Astrocyte (in vitro differentiated cells and primary cell): ENCODE results near the gene STMN3. TPM values are rescaled to one million over a fixed set of nuclear protein-coding genes. Genes with fewer than 3 reads are reported as not detected.

Experiments
- DNase-seq: peaks from one replicate; pipeline ENCODE4 v3.0.0-alpha.2; 2010; ENCODE audit warnings: low read depth
- FAIRE-seq: peaks from 2 replicates; lab custom pipeline; 2011; peaks lifted over from hg19 to GRCh38; lab: Jason Lieb, UNC
- H2AFZ ChIP-seq: 2 replicates; pipeline ENCODE4 v1.6.0; 2012; ENCODE audit warnings: low read depth, low read length, inconsistent platforms
- H3K27ac ChIP-seq: 2 replicates; pipeline ENCODE4 v1.5.1; 2011; ENCODE audit warnings: low read depth, low read length, inconsistent platforms
- H3K27me3 ChIP-seq: 2 replicates; pipeline ENCODE4 v1.6.0; 2011; ENCODE audit warnings: low read length, inconsistent platforms; ENCODE audit not compliant: insufficient read depth
- H3K36me3 ChIP-seq: 2 replicates; pipeline ENCODE4 v1.5.1; 2011; ENCODE audit warnings: low read length, inconsistent platforms; ENCODE audit not compliant: insufficient read depth
- H3K4me1 ChIP-seq: 2 replicates; pipeline ENCODE4 v1.5.1; 2011; ENCODE audit warnings: low read length, inconsistent platforms; ENCODE audit not compliant: insufficient read depth
- H3K4me2 ChIP-seq: 2 replicates; pipeline ENCODE4 v1.6.0; 2012; ENCODE audit warnings: low read length, inconsistent platforms
- H3K4me3 ChIP-seq: 2 replicates; pipeline ENCODE4 v1.5.1; 2011; ENCODE audit warnings: low read depth, mild to moderate bottlenecking, low read length, inconsistent platforms; ENCODE audit not compliant: insufficient read depth
- H3K79me2 ChIP-seq: 2 replicates; pipeline ENCODE4 v1.6.0; 2012; ENCODE audit warnings: mild to moderate bottlenecking, low read length, inconsistent platforms; ENCODE audit not compliant: insufficient read depth
- H3K9ac ChIP-seq: 2 replicates; pipeline ENCODE4 v1.6.0; 2012; ENCODE audit warnings: mild to moderate bottlenecking, low read length, inconsistent platforms
- H3K9me3 ChIP-seq: 2 replicates; pipeline ENCODE4 v1.5.1; 2012; ENCODE audit warnings: low read depth, mild to moderate bottlenecking, low read length, inconsistent platforms; ENCODE audit not compliant: insufficient read depth
- H4K20me1 ChIP-seq: 2 replicates; pipeline ENCODE4 v1.6.0; 2012; ENCODE audit warnings: low read length, inconsistent platforms; ENCODE audit not compliant: insufficient read depth
- H3K27ac Mint-ChIP-seq: one replicate; pipeline ENCODE4 v1.8.0; 2021; ENCODE audit warnings: mild to moderate bottlenecking, mixed read lengths; ENCODE audit not compliant: unreplicated experiment
- H3K27me3 Mint-ChIP-seq: one replicate; pipeline ENCODE4 v1.8.0; 2021; ENCODE audit warnings: low read depth, mixed read lengths; ENCODE audit not compliant: unreplicated experiment
- H3K36me3 Mint-ChIP-seq: one replicate; pipeline ENCODE4 v1.8.0; 2021; ENCODE audit warnings: low read depth, mixed read lengths; ENCODE audit not compliant: unreplicated experiment
- H3K4me1 Mint-ChIP-seq: one replicate; pipeline ENCODE4 v1.8.0; 2021; ENCODE audit warnings: low read depth, mixed read lengths; ENCODE audit not compliant: unreplicated experiment
- H3K4me3 Mint-ChIP-seq: one replicate; pipeline ENCODE4 v1.8.0; 2021; ENCODE audit warnings: mild to moderate bottlenecking, moderate library complexity, mixed read lengths; ENCODE audit not compliant: unreplicated experiment
- H3K9me3 Mint-ChIP-seq: one replicate; pipeline ENCODE4 v1.8.0; 2021; ENCODE audit warnings: mild to moderate bottlenecking, mixed read lengths; ENCODE audit not compliant: unreplicated experiment
- EZH2 ChIP-seq: IDR thresholded peaks from 2 replicates; pipeline ENCODE4 v1.6.1; 2012; ENCODE audit warnings: mild to moderate bottlenecking, low read length, inconsistent platforms; ENCODE audit not compliant: insufficient read depth
- total RNA-seq: library from RNA; stranded (reverse); gene quantifications from 2 replicates; pipeline ENCODE4 v1.2.1, GENCODE V29; 2021
- TF ChIP-seq, protein P1 (sequence below): IDR thresholded peaks from 2 replicates; pipeline ENCODE4 v1.5.1; 2011; ENCODE audit warnings: low read depth, mild to moderate bottlenecking, inconsistent platforms, low read length, moderate library complexity; ENCODE audit not compliant: insufficient read depth

Gene STMN3
- total RNA-seq, 1 donor from 2014 or later = 30.7 TPM

DNA sequence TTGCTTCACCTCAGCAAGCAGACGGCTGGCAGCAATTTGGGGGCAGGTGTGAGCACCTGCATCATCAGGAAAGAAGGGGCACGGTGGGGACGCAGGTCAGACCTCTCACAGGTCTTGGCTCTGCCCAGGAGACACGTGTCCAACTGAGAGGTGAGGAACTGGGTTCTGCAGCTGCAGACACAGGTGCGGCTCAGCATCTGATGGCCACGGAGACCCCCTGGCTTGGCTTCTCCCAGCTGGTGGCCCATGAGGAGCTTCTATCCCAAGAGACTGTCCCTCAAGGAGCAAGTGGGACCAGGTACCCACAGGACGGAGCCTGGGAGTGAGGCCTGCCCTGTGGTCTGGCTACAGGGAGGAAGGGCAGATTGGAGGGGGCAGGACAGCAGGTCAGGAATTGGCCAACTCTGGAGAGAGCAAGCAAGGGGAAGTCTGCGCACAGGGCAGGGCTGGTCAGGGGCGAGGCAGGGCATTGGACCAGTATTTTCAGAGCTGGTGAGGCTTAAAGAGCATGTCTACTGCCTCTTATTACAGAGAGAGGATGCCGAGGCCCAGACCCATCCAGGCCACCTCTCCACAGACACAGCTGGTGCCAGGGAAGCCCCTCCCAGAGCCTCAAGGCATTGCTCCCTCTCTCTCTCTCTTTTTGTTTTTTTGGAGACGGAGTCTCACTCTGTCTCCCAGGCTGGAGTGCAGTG, 4.2 kb downstream of the STMN3 start:
- Mint-ChIP-seq H3K27ac (no peak overlapping the region), H3K9me3 (no peaks in the 10 kb centered on the region), H3K4me3 (no peak overlapping the region), H3K36me3 (peaks cover 8% of the 10 kb centered on the region), H3K27me3 (peaks cover 6% of the 10 kb centered on the region), H3K4me1 (peaks cover 1% of the 10 kb centered on the region)
- H3K36me3 ChIP-seq = no peaks in the 10 kb centered on the region
- H3K9me3 ChIP-seq = no peaks in the 10 kb centered on the region
- H4K20me1 ChIP-seq = peaks cover 27% of the 10 kb centered on the region
- no peak overlapping the region for H3K4me3 ChIP-seq
- no peak overlapping the region for H3K27ac ChIP-seq
- H3K79me2 ChIP-seq = peaks cover 6% of the 10 kb centered on the region
- H2AFZ ChIP-seq = no peak overlapping the region
- no peak overlapping the region for H3K4me2 ChIP-seq
- DNase-seq (no peak), FAIRE-seq (no peak)
- H3K4me1 ChIP-seq = peaks cover 10% of the 10 kb centered on the region
- no peak overlapping the region for H3K9ac ChIP-seq
- TF ChIP-seq, protein P1, sequence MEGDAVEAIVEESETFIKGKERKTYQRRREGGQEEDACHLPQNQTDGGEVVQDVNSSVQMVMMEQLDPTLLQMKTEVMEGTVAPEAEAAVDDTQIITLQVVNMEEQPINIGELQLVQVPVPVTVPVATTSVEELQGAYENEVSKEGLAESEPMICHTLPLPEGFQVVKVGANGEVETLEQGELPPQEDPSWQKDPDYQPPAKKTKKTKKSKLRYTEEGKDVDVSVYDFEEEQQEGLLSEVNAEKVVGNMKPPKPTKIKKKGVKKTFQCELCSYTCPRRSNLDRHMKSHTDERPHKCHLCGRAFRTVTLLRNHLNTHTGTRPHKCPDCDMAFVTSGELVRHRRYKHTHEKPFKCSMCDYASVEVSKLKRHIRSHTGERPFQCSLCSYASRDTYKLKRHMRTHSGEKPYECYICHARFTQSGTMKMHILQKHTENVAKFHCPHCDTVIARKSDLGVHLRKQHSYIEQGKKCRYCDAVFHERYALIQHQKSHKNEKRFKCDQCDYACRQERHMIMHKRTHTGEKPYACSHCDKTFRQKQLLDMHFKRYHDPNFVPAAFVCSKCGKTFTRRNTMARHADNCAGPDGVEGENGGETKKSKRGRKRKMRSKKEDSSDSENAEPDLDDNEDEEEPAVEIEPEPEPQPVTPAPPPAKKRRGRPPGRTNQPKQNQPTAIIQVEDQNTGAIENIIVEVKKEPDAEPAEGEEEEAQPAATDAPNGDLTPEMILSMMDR = no peak
- no peak for TF ChIP-seq EZH2
- H3K27me3 ChIP-seq = no peaks in the 10 kb centered on the region

DNA sequence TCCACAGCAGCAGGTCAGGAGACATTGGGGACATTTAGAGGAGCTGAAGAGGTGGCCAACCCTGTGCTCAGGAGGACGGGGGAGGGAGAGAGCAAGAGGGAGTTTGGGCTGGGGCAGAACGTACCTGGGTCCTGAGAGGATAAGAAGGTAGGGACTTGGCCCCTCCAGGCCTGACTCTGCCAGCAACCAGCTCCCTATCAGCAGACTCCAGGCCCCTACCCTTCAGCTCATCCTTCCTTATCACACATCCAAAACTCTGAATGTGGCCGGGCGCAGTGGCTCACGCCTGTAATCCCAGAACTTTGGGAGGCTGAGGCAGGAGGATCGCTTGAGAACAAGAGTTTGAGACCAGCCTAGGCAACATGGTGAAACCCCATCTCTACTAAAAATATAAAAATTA, 5.0 kb downstream of the STMN3 start:
- Histone ChIP-seq H3K9ac (no peak overlapping the region), H3K27ac (no peak overlapping the region), H3K9me3 (no peaks in the 10 kb centered on the region), H4K20me1 (peaks cover 27% of the 10 kb centered on the region), H3K4me3 (no peak overlapping the region), H3K36me3 (no peaks in the 10 kb centered on the region), H3K4me1 (peaks cover 10% of the 10 kb centered on the region), H2AFZ (no peak overlapping the region), H3K4me2 (no peak overlapping the region), H3K79me2 (peaks cover 6% of the 10 kb centered on the region), H3K27me3 (no peaks in the 10 kb centered on the region)
- H3K4me3 Mint-ChIP-seq = no peak overlapping the region
- no peaks in the 10 kb centered on the region for H3K4me1 Mint-ChIP-seq
- H3K27me3 Mint-ChIP-seq = peaks cover 6% of the 10 kb centered on the region
- H3K36me3 Mint-ChIP-seq = peaks cover 8% of the 10 kb centered on the region
- no peak overlapping the region for H3K27ac Mint-ChIP-seq
- no peak for FAIRE-seq
- TF ChIP-seq, protein P1 = no peak
- TF ChIP-seq EZH2 = no peak
- no peak for DNase-seq
- no peaks in the 10 kb centered on the region for H3K9me3 Mint-ChIP-seq

DNA sequence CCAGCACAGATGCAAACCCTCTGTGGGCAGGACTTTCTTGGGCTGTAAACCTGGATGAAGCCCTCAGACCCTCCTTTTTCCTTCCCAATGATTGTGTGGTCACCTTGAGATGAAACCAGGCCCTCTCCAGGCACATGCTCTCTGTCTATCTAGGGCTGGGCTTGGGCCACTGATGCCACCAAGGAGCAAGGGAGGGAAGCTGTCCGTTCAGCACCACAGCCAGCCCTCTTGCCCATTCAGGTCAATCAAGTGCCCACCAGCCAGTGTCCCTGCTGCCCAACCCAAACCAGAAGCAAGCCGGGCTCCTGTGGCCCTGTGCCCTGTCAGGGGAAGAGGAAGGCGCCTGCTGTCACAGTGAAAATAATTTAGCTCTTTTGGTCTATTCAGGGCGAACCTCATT, 8.0 kb downstream of the STMN3 start:
- Histone ChIP-seq H4K20me1 (peaks cover 15% of the 10 kb centered on the region), H3K4me3 (no peak overlapping the region), H3K4me1 (peaks cover 6% of the 10 kb centered on the region), H3K79me2 (no peaks in the 10 kb centered on the region), H3K9ac (no peak overlapping the region), H3K36me3 (no peaks in the 10 kb centered on the region), H3K4me2 (no peak overlapping the region), H3K27me3 (no peaks in the 10 kb centered on the region), H2AFZ (no peak overlapping the region), H3K9me3 (no peaks in the 10 kb centered on the region), H3K27ac (no peak overlapping the region)
- H3K36me3 Mint-ChIP-seq = peaks cover 8% of the 10 kb centered on the region
- H3K27me3 Mint-ChIP-seq = peaks cover 6% of the 10 kb centered on the region
- H3K4me3 Mint-ChIP-seq = no peak overlapping the region
- FAIRE-seq = no peak
- no peak overlapping the region for H3K27ac Mint-ChIP-seq
- no peaks in the 10 kb centered on the region for H3K4me1 Mint-ChIP-seq
- no peak for DNase-seq
- no peak for TF ChIP-seq EZH2
- TF ChIP-seq, protein P1 = no peak
- no peaks in the 10 kb centered on the region for H3K9me3 Mint-ChIP-seq
